ENCODE measurements around the gene TFR2.

TFR2 gene

DNA sequence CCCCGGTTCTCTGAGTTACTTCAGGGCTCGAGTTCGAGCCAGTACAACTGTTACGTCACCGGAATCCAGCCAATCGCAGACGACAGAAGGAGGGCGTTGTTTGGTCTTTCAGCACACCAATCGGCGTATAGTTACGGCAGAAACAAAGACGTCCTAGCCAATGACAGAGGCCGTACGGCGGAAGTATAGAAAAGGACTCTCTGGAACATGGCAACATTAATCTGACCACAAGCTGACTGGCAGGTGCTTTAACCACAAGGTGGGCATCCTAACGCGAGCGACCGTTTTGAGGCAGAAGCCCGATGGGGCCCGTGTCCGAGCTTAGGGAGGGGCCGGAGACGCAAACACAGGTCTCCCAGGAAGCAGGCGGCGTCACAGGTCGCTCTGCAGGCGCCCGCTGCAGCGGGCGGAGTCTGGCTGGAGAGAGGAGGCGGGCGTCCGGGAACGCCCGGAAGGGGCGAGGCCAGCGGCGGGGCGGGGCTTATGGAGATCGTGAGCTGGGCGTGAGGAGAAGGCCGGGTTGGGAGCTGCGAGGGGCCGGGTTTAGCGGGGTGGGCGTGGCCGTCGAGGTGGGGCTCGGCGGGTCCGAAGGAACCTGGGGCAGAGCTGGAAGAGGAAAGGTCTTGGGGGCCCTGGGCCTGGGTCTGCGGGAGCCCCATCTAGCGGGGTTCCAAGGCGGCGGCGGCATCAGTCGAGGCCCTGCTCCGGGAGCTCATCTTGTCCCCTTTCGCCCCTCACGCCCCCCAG is 29.2 kb downstream of the TFR2 start, which contains the start of gene MOSPD3:
TSS of gene MOSPD3 (plus strand) at position 558 of the 747 bp plus-strand sequence. CDS start 252 bp downstream, outside the sequence.
- DNase-seq: peak; percentile 97

DNA sequence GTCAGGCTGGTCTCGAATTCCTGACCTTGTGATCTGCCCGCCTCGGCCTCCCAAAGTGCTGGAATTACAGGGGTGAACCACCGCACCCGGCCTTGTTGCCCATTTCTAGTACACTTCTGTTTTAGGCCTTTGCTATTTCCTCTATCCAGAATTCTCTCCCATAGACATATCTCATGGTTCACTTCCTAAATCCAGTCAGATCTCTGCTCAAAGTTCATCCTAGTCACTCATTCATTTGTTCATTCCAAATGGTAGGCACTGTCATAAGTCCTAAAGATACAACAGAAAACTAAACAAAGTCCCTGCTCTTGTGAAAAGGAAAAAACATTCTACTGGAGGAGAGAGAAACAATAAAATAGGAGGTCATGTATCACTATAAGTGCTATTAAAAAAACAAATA is 31.4 kb downstream of the TFR2 start:
- no peak for DNase-seq

DNA sequence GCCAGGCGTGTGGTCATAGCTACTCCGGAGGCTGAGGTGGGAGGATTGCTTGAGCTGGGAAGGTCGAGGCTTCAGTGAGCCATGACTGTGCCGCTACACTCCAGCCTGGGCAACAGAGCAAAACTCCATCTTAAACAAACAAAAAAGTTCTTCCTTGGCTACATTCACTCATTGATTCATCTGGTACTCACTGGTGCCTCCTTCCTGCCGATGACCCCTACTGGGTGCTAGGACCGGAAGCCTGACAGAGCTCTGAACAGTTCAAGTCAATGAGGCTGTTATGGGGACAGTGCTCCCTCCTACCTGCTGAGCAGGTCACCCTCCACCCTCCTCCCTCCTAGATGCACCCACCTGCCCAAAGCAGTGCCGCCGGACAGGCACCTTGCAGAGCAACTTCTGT is 34.2 kb downstream of the TFR2 start:
- no peak for DNase-seq

DNA sequence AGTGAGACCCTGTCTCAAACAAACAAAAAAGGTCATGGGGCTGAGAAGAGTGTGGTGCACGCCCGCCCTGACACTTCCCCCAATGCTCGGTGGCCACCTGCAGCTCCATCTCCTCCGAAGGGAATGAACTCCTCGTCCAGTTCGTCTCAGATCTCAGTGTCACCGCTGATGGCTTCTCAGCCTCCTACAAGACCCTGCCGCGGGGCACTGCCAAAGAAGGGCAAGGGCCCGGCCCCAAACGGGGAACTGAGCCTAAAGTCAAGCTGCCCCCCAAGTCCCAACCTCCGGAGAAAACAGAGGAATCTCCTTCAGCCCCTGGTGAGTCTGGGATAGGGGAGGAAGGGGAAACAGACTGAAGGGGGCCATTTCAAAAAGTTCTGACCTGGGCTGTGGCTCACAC is 35.0 kb downstream of the TFR2 start:
- no peak for DNase-seq

DNA sequence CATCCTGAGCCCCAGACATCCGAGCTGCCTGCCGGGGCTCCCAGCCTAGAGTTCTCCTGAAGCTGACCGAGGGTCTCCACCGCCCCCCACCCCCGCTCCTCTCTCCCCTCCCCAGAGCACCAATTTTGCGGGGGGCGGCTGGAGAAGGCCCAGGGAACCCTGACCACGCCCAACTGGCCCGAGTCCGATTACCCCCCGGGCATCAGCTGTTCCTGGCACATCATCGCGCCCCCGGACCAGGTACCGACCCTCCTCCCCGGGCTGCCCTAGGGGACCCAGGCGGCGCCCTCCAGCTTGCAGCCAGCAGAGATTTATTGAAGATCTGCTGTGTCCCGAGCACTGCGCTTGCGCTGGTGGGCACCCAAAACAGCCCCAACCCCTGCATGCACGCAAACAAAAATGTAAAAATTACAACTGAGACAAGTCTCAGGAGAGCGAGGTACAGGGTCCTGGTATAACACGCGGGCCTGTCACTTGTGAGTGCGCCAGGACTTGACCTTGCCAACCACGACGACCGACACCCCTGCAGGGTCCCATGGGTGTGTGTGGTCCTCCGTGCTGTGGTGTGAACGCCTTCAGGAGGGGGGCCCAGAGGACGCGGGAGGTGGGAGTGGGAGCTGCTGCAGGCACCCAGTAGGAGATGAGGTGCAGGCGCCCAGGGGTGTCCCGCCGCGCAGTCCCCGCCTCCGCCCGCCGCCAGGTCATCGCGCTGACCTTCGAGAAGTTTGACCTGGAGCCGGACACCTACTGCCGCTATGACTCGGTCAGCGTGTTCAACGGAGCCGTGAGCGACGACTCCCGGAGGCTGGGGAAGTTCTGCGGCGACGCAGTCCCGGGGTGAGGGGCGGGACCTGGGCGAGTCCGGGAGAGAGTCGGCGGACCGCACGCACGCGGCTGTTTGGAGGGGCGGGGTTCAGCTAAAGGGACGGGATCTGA is 36.1 kb downstream of the TFR2 start:
- no peak for DNase-seq

DNA sequence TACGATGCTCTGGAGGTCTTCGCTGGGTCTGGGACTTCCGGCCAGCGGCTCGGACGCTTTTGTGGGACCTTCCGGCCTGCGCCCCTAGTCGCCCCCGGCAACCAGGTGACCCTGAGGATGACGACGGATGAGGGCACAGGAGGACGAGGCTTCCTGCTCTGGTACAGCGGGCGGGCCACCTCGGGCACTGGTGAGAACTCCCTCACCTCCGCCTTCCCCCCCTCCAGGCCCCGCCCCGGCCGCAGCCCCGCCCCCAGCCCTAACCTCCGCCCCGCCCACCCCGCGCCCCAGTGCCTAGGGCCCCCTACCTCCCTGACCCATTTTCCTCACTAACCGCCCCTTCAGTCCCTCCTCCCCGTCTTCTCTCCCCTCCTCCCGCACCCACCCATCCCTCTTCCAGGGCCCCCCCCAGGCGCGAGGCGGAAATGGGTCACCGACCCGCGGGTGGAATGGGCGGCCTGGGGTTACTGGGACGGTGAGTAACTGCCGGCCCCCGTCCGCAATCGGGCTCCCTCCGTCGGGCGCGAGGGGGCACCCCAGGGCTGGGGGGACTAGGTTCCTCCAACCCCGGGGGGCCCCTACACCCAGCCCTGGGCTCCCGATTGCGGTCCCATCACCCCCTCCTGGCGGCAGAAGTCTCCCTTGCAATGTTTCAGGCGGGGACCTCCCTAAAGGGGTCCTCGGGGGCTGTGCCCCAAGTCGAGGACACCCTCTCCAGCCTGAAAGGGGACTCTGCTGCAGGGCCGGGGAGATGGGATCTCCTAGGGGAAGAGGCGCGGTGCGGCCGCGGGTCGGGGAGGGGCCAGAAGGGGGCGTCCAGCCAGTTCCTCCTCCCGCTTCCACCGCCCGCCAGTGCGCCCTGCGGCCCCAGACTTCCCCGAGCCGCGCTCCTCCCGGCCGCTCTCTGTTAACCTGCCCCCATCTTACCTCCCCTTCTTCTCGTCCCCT is 37.0 kb downstream of the TFR2 start:
- peak; percentile 39 for DNase-seq

DNA sequence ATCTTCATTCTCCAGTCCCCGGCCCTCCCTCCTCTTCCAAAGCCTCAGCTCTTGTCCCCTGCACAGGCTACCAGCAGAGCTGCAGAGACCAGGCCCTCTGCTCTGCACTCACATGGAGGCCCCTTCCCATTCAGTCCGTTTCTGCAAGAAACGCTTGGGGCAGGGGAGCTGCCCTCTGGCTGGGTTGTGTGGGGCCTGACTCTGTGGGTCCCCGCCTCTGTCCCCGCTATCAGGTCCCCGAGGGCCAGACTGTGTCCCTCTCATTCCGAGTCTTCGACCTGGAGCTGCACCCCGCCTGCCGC is 37.7 kb downstream of the TFR2 start:
- no peak for DNase-seq

DNA sequence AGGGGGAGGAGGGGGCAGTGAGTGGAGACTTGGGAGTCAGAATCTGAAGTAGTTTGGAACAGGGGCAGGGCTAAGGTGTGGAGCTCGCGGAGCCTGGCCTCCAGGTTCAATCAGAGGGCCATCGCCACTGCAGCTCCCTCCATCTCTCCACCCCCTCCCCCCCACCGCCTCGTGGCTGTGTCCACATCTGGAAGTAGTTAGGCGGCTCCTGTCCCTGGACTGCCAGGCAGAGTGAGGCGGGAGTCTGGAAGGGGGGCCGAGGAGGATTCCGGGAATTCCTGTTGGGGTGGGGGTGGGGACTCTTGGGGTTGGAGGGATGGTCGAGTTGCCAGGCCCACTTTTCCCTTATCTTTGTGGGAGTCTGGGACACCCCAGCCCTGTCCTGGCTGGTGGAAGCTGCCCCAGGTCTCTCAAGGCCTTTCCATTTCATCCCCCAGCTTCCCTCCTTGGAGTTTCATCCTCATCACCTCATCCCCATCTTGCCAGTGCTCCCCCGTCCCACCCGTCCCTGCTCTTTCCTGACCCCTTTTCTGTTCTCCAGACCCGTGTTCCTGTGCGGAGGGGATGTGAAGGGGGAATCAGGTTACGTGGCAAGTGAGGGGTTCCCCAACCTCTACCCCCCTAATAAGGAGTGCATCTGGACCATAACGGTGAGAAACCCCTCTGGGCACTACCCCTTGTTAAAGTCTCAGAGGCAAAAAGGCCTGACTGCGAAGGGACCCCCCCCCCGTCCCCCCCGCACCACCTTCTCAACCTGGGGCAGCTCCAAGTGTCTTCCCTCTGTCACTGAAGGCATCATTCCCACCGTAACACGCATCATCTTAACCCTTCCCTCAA is 38.2 kb downstream of the TFR2 start:
- no peak for DNase-seq

DNA sequence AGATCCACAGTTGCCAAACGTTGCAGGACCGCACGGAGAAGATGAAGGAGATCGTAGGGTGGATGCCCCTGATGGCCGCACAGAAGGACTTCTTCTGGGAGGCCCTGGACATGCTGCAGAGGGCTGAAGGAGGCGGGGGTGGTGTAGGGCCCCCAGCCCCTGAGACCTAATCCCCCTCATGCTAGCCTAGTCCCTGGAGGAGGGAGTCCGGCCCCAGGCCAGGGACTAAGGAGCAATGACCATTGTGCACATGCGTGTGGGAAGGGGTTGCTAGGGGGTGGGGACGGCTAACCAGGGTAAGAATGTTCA is 40.7 kb downstream of the TFR2 start:
- DNase-seq: no peak

DNA sequence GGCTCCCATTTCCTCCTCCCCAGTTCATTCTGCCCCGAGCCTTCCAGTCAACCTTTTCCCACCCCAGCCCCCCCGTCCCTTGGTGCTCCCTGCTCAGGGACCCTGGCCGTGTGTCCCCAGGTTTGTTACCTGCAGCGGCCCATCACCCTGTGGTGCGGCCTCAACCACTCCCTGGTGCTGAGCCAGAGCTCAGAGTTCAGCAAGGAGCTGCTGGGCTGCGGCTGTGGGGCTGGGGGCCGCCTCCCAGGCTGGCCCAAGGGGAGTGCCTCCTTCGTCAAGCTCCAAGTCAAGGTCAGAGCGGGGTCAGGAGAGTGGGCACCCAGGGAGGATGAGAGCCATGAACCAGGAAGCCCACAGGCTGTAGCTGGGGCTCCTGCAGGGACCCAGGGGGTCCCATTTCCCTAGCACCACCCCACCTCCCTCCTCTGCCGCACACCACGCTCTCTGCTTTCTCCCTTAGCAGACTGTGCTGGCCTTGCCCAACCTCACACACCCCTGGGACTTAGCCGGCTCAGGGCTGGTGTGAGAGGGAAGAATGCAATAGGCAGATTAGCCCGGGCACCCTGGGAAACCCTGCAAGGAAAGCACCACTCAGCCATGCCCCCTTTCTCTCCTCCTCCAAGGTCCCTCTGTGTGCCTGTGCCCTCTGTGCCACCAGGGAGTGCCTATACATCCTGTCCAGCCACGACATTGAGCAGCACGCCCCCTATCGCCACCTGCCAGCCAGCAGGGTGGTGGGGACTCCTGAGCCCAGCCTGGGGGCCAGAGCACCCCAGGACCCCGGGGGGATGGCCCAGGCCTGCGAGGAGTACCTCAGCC is 41.2 kb downstream of the TFR2 start:
- DNase-seq: no peak

DNA sequence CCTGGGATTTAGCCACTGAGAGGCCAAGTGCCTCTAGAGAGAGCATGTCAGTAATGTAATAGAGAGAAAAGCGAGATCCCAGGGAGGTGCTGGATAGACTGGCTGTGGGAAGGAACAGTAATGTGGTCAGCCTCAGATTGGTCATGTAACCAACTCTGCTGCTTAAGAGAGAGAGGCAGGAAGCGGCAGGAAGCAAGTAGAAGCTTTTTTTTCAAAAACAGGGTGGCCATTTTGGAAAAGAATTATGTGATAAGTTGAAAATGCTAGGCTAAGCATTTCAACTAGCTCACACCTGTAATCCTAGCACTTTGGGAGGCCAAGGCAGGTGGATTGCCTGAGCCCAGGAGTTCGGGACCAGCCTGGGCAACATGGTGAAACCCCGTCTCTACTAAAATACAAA is 42.9 kb downstream of the TFR2 start:
- no peak for DNase-seq

DNA sequence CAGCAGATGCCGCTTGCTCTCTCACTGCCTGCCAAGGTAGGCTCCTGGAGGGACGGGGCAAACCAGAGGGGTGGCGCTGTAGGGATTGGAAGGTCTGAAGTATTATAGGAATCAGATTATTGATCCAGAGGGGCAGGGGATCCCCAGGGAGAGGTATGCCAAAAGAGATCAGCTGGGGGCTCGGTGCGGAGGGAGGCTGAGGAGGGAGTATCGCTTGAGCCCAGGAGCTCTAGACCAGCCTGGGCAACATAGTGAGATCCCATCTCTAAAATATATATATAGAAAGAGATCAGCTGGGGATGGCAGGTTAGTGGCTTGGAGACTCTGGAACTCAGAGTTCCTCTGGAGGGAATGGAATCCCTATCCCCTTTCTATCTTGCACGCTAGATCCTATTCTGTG is 46.2 kb downstream of the TFR2 start:
- DNase-seq: no peak

DNA sequence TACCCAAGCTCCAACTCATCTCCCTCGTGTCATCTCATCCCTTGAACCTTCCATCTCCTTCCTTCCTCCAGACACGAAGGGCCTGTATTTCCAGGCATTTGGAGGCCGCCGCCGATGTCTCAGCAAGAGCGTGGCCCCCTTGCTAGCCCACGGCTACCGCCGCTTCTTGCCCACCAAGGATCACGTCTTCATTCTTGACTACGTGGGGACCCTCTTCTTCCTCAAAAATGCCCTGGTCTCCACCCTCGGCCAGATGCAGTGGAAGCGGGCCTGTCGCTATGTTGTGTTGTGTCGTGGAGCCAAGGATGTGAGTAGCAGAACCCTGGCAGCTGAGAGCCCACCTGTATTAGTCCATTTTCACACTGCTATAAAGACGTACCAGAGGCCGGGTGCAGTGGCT is 49.8 kb downstream of the TFR2 start:
- DNase-seq: no peak

DNA sequence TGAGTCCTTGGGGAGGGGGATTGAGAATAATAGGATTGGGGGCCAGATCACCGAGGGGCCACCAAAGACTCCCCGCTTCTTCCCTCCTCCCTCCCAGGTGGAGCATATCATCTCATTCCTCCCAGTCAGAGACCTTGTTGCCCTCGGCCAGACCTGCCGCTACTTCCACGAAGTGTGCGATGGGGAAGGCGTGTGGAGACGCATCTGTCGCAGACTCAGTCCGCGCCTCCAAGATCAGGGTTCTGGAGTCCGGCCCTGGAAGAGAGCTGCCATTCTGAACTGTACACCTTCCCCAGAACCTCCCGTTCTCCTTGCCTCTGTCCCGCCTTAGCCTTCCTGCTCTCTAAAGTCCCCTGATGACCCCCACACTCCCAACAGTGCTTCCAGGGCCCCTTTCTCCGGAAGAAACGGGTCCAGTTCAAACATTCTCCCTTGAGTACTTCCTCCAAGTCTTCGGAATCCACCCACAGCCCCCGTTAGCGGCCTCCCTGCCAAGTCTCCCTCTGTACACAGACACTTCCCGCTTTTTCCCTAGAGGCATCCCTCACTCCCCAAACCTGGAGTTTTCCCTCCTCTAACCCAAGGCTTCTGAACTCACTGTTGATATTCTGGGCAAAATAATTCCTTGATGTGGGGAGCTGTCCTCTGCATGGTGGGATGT is 51.1 kb downstream of the TFR2 start:
- DNase-seq: no peak

DNA sequence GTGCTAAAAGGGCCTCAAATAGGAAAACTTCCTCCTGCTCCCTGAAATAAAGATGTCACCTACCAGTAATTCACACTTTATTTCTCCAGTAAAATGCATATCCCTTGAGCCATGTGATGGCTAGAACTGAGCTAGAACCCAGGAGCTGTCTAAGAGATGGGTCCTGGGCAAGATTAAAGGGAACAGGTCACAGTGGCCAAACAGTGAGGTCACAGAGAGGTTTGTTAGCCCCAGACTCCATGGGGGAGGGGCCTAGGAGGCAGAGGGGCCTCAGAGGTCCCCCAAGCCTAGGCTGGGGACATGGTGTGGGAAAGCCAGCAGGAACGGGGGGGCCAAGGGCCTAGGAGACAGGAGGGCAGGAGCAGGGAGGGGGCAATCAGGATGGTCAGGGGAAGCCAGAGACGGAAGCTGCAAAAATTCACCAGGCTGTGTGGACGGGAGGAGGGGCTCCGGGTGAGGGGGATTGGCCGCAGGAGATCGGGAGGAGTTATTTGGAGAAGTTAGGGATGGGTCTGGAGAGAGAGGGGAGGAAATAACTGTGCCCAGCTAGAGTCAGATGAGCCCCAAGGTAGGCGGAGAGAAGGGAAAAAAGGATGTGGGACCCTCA is 51.9 kb downstream of the TFR2 start:
- DNase-seq: no peak

DNA sequence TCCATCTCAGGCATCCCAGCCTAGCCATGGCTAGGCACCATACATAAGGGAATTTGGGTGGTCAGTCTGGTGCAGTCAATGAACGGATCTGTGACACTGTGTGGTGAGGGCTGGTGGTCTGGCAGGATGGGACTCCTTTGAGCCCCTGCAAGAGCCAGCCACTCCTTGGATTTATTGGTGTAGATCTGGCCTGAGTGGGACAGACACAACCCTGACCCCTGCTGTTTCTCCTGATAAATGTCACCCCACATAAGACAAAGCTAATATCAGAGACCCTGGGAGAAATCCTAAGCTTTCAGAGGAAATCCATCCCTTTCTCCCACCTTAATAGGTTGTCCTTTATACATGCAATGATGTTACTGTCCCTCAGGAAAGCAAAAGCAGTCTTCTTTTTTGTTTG is 52.9 kb downstream of the TFR2 start:
- peak; percentile 29 for DNase-seq

DNA sequence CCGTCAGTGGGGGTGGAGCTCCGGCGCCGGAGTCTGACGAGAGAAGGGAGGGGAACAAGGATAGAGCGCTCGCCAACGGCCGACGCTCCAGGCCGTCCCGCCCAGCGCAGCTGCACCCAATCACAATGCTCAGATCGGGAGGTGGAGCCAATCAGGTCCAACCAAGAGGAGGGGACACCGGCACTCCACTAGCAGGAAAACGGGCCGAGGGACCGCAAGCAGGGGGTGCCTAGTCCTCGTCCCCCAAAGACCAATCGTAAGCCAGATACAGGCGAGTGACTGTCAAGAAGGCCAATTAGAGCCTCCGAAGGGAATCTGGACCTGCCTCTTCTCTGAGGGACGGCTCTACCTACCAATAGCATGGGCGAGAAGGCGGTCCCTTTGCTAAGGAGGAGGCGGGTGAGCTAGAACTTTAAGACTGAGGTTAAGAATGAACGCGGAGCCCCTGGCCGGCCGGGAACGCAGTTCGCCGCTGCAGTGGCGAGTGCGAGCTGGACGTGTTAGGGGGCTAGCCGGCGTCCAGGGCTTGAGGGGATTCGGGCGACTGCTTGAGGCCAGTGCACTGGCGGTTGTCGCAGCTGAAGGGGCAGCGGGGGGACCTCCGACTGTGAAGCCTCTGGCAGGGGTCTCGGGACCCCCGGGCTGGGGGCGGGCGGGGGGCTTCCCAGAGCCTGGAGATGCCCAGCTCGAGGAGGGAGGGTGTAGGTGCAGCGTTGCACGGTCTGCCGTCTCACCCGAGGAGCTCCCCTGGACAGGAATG is 54.9 kb downstream of the TFR2 start, which contains the start of gene FBXO24:
TSS of gene FBXO24 (plus strand) at position 63 of the 760 bp plus-strand sequence. CDS start at position 361, 298 bp downstream.
- DNase-seq: peak; percentile 99

DNA sequence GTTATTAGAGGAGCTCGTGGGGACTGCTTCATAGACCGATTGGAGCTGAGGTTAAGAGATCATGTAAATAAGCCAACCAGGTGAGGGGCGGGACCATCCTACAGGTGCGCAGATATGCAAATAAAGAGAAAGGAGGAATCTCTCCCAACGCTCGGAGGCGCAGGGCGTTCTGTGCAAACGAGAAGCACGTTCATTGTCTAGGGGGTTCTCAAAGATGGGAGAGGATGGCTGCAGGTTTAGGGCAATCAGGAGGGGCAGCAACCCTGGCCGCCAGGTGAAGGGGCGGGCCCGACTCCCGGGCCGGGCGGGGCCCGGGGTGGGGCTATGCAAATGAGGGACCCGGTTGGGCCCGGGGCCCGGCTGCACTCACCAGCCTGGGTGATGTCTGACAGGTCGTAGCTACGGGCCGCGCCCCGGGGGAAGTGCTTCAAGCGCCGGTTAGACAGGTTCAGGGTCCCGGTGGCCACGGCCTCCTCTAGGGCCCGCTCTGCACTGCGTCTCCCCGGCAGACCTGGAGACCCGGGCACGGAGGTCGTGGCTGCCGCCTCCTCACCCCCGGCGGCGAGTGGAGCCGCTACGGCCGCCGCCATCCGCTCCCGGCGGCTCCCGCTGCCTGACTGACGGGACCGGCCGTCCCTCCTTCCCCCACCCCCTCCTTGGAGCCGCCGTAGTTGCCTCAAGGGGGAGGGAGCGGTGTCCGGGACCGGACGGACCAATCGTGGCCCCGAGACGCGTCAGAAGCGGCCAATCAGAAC is 55.7 kb downstream of the TFR2 start, which contains the start of gene LRCH4:
TSS of gene LRCH4 (minus strand) at position 619 of the 755 bp plus-strand sequence. CDS start at position 590, 29 bp downstream.
- no peak for DNase-seq
